GM10248 (cell line): Measurements from ENCODE around the gene LRBA.

Source experiments
- CTCF ChIA-PET: fragments of 300-600 bp; sonication (Branson Sonifier 250); formaldehyde crosslinking; extraction: SDS; loops from one replicate; lab custom pipeline; 2021; ENCODE audit warnings: antibody characterized with exemption; lab: Yijun Ruan, JAX
- POLR2A ChIA-PET: fragments of 350-650 bp; sonication (Branson Sonifier 250); formaldehyde crosslinking; extraction: SDS; loops from one replicate; lab custom pipeline; 2020; ENCODE audit warnings: antibody characterized with exemption; lab: Yijun Ruan, JAX
- DNase-seq: peaks from one replicate; pipeline ENCODE4 v3.0.0; 2012; ENCODE audit errors: extremely low spot score
- CTCF ChIP-seq: IDR thresholded peaks from 2 replicates; pipeline ENCODE4 v1.5.1; 2012; ENCODE audit warnings: mild to moderate bottlenecking, low read depth; ENCODE audit errors: extremely low read depth, missing control alignments, control extremely low read depth

LRBA gene

GRCh38 chr4:150904671-150905070, 110.4 kb downstream of the LRBA start:
- DNase-seq, result no peak
- ChIA-PET POLR2A (no interaction called here), CTCF (no interaction called here)
- TF ChIP-seq CTCF, result no peak

GRCh38 chr4:150903603-150904002, 111.5 kb downstream of the LRBA start:
- POLR2A ChIA-PET, result no interaction called here
- DNase-seq, result no peak
- no peak for TF ChIP-seq CTCF
- CTCF ChIA-PET, result interaction anchor here (1.3 to 1.5 kb wide), 5 partner anchors 11 to 72 kb away, joined by 3 to 4 read pairs (median 3); no protein-coding TSS in a partner anchor

GRCh38 chr4:150896497-150896896, 118.6 kb downstream of the LRBA start:
- ChIA-PET POLR2A (no interaction called here), CTCF (no interaction called here)
- no peak for TF ChIP-seq CTCF
- DNase-seq, result no peak

GRCh38 chr4:150890246-150890645, 124.8 kb downstream of the LRBA start:
- POLR2A ChIA-PET, result no interaction called here
- no peak for DNase-seq
- TF ChIP-seq CTCF, result no peak
- CTCF ChIA-PET, result no interaction called here

- CTCF ChIA-PET, result interaction anchor here (2.1 kb wide), 1 partner anchor 10 kb away, joined by 7 read pairs; no protein-coding TSS in a partner anchor
- POLR2A ChIA-PET, result no interaction called here
Measured at GRCh38 chr4:150889306-150889705, 125.8 kb downstream of the LRBA start.

GRCh38 chr4:150888625-150889024, 126.5 kb downstream of the LRBA start:
- POLR2A ChIA-PET, result no interaction called here
- no peak for DNase-seq
- CTCF ChIA-PET, result interaction anchor here (1.5 to 2.1 kb wide), 2 partner anchors 10 to 50 kb away, joined by 3 to 7 read pairs; no protein-coding TSS in a partner anchor
- TF ChIP-seq CTCF, result no peak

More at GRCh38 chr4:150889306-150889705, 125.8 kb downstream of the LRBA start:
- no peak for TF ChIP-seq CTCF
- no peak for DNase-seq
